Progenitor cell of endocrine pancreas (in vitro differentiated cells): Measurements from ENCODE around the gene CD19. TPM values are rescaled to one million over a fixed set of nuclear protein-coding genes. Genes with fewer than 3 reads are reported as not detected.

ENCODE experiments used
- DNase-seq: peaks from one replicate; pipeline ENCODE4 v3.0.0; 2021; ENCODE audit warnings: low spot score; ENCODE audit not compliant: unreplicated experiment
- H3K27ac Mint-ChIP-seq: 2 replicates; pipeline ENCODE4 v1.8.0; 2021; ENCODE audit warnings: mild to moderate bottlenecking, moderate library complexity, mixed read lengths
- H3K27me3 Mint-ChIP-seq: 2 replicates; pipeline ENCODE4 v1.8.0; 2021; ENCODE audit warnings: mixed read lengths
- H3K36me3 Mint-ChIP-seq: 2 replicates; pipeline ENCODE4 v1.8.0; 2022; ENCODE audit warnings: mixed read lengths; ENCODE audit not compliant: insufficient read depth
- H3K4me1 Mint-ChIP-seq: 2 replicates; pipeline ENCODE4 v1.8.0; 2021; ENCODE audit warnings: low read depth, mixed read lengths
- H3K4me3 Mint-ChIP-seq: 2 replicates; pipeline ENCODE4 v1.8.0; 2021; ENCODE audit warnings: low read depth, mild to moderate bottlenecking, moderate library complexity, mixed read lengths
- H3K9me3 Mint-ChIP-seq: 2 replicates; pipeline ENCODE4 v1.8.0; 2021; ENCODE audit warnings: low read depth, mixed read lengths
- CTCF ChIP-seq: fragments of 200-600 bp; sonication (generic); IDR thresholded peaks from one replicate; pipeline ENCODE4 v1.5.0; 2021; ENCODE audit warnings: antibody characterized with exemption, mild to moderate bottlenecking; ENCODE audit not compliant: unreplicated experiment
- total RNA-seq: library from RNA; stranded (reverse); gene quantifications from 2 replicates; pipeline ENCODE4 v1.2.1, GENCODE V29; 2021

Gene CD19
- total RNA-seq, 1 donor from 2014 or later, result not detected

- TF ChIP-seq CTCF, result no peak
- H3K4me3 Mint-ChIP-seq, result no peak overlapping the region
- H3K4me1 Mint-ChIP-seq, result no peaks in the 10 kb centered on the region
- no peak for DNase-seq
- H3K27ac Mint-ChIP-seq, result no peak overlapping the region
- no peaks in the 10 kb centered on the region for H3K27me3 Mint-ChIP-seq
- peaks cover 20% of the 10 kb centered on the region for H3K36me3 Mint-ChIP-seq
- no peaks in the 10 kb centered on the region for H3K9me3 Mint-ChIP-seq
These were observed 51.2 kb downstream of the CD19 start for GRCh38 chr16:28982949-28983348.

GRCh38 chr16:28983644-28984043 lies 51.9 kb downstream of the CD19 start:
- Mint-ChIP-seq H3K9me3 (no peaks in the 10 kb centered on the region), H3K27ac (no peak overlapping the region), H3K36me3 (peaks cover 21% of the 10 kb centered on the region), H3K4me3 (no peak overlapping the region), H3K4me1 (no peaks in the 10 kb centered on the region), H3K27me3 (no peaks in the 10 kb centered on the region)
- no peak for DNase-seq
- no peak for TF ChIP-seq CTCF

GRCh38 chr16:28984091-28984490 lies 52.3 kb downstream of the CD19 start:
- Mint-ChIP-seq H3K27ac (no peak overlapping the region), H3K36me3 (peaks cover 21% of the 10 kb centered on the region), H3K4me3 (no peak overlapping the region), H3K9me3 (no peaks in the 10 kb centered on the region), H3K27me3 (no peaks in the 10 kb centered on the region), H3K4me1 (no peaks in the 10 kb centered on the region)
- TF ChIP-seq CTCF, result no peak
- DNase-seq, result no peak

DNA sequence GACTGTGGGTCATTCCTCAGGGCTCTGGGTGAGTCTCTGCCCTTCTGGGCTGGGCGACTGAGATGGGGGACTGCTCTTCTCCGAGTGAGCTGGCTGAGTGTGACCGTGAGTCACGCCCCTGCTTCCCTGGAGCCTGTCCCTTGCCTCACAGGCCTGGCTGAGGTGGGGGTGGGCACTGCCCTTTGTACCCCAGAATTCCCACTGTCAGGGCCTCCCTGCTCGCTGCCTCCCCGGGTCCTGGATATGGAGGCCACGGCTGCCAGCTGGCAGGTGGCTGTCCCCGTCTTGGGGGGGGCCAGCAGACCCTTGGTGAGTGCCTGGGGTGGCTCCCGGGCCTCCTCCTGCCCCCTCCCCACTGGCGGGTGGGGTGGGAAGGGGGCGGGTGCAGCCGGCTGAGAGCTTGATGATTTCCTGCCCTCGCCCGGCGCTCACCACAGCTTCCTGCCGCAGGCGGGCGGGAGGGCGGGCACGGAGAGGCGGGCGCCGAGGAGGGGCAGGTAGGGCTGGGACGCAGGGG lies 52.9 kb downstream of the CD19 start, which contains the start of gene LAT:
LAT (plus strand) TSS at position 434 of the 517 bp plus-strand sequence. CDS start 366 bp downstream, outside the sequence.
- Mint-ChIP-seq H3K27me3 (no peaks in the 10 kb centered on the region), H3K36me3 (peaks cover 21% of the 10 kb centered on the region), H3K4me3 (no peak within 1 kb of the TSS), H3K9me3 (no peaks in the 10 kb centered on the region), H3K27ac (no peak within 1 kb of the TSS), H3K4me1 (no peaks in the 10 kb centered on the region)
- no peak for DNase-seq
- no peak for TF ChIP-seq CTCF

- DNase-seq, result no peak
- Mint-ChIP-seq H3K36me3 (peaks cover 23% of the 10 kb centered on the region), H3K4me3 (no peak overlapping the region), H3K27me3 (no peaks in the 10 kb centered on the region), H3K9me3 (no peaks in the 10 kb centered on the region), H3K27ac (no peak overlapping the region), H3K4me1 (no peaks in the 10 kb centered on the region)
- TF ChIP-seq CTCF, result no peak
These were observed 53.7 kb downstream of the CD19 start for GRCh38 chr16:28985211-28986041.
